ENCODE results near the gene FBXL16.
"Not testable (repeated sequence)": the region's sequence is repeated elsewhere in the genome, so short reads cannot be mapped to it uniquely, and the experiment has no call there.

The FBXL16 gene

GRCh38 chr16:708019-708418, 2.4 kb upstream of the FBXL16 start:
- no peak for FAIRE-seq

GRCh38 chr16:707062-707538, 1.5 kb upstream of the FBXL16 start:
- FAIRE-seq: no peak

- no peak for FAIRE-seq
Observed at GRCh38 chr16:706189-707061, 824 bp upstream of the FBXL16 start.

- no peak for FAIRE-seq
Observed at GRCh38 chr16:704552-705380, 835 bp downstream of the FBXL16 start.

- no peak for FAIRE-seq
Observed at GRCh38 chr16:704047-704446, 1.6 kb downstream of the FBXL16 start.

GRCh38 chr16:703406-703805, 2.2 kb downstream of the FBXL16 start:
- no peak for FAIRE-seq

- no peak for FAIRE-seq
Observed at GRCh38 chr16:702341-702740, 3.3 kb downstream of the FBXL16 start.

GRCh38 chr16:700684-701584, 4.7 kb downstream of the FBXL16 start:
- no peak for FAIRE-seq

GRCh38 chr16:698911-699671, 6.5 kb downstream of the FBXL16 start:
- no peak for FAIRE-seq

GRCh38 chr16:695355-696089, 10.1 kb downstream of the FBXL16 start:
- no peak for FAIRE-seq

GRCh38 chr16:694863-695354, 10.7 kb downstream of the FBXL16 start:
- no peak for FAIRE-seq

GRCh38 chr16:694187-694862, 11.3 kb downstream of the FBXL16 start:
- FAIRE-seq: no peak

GRCh38 chr16:693766-694165, 11.8 kb downstream of the FBXL16 start:
- no peak for FAIRE-seq

- FAIRE-seq: no peak
Observed at GRCh38 chr16:693364-693763, 12.2 kb downstream of the FBXL16 start.

GRCh38 chr16:692356-693108, 13.1 kb downstream of the FBXL16 start:
- no peak for FAIRE-seq

GRCh38 chr16:691242-691641, 14.4 kb downstream of the FBXL16 start:
- not testable (repeated sequence) for FAIRE-seq

GRCh38 chr16:689175-689897, 16.3 kb downstream of the FBXL16 start:
- no peak for FAIRE-seq

- no peak for FAIRE-seq
Observed at GRCh38 chr16:687499-687898, 18.1 kb downstream of the FBXL16 start.

Measured in endometrium (tissue), 2 donors.